Measurements from ENCODE around the gene ASPA.
"Not testable (repeated sequence)": the region's sequence is repeated elsewhere in the genome, so short reads cannot be mapped to it uniquely, and the experiment has no call there.

ASPA gene

GRCh38 chr17:3475812-3476610 lies at the start of gene ASPA:
TSS of gene ASPA (plus strand) at chr17:3475997. CDS start at chr17:3476160, 163 bp downstream.
- Histone ChIP-seq H3K36me3 (ENCODE audit: control insufficient read depth, insufficient read depth, low read length) (no peaks in the 10 kb centered on the region), H3K4me3 (replicated peaks; ENCODE audit: low read depth, low read length) (peak within 1 kb of the TSS; percentile 56), H3K27me3 (replicated peaks; ENCODE audit: control insufficient read depth, insufficient read depth, low read length) (no peaks in the 10 kb centered on the region; the same call in 1 of the 2 replicates)
- DNase-seq (ENCODE audit: extremely low read depth, insufficient read length) = no peak
- no peak for TF ChIP-seq CTCF (IDR thresholded peaks at IDR 0.05; ENCODE audit: insufficient read depth, low read length, poor library complexity, severe bottlenecking)

GRCh38 chr17:3433215-3433614 lies 42.6 kb upstream of the ASPA start:
- not testable (repeated sequence) for DNase-seq (ENCODE audit: extremely low read depth, insufficient read length); H3K36me3 ChIP-seq (ENCODE audit: control insufficient read depth, insufficient read depth, low read length); H3K27me3 ChIP-seq (replicated peaks; ENCODE audit: control insufficient read depth, insufficient read depth, low read length); H3K4me3 ChIP-seq (replicated peaks; ENCODE audit: low read depth, low read length)

GRCh38 chr17:3433741-3434140 lies 42.1 kb upstream of the ASPA start, which contains the start of gene OR1E2:
TSS of gene OR1E2 (minus strand) at chr17:3433841. CDS start at chr17:3433841, 0 bp downstream.
- H3K4me3 ChIP-seq (replicated peaks; ENCODE audit: low read depth, low read length) = no peak within 1 kb of the TSS
- DNase-seq (ENCODE audit: extremely low read depth, insufficient read length) = no peak
- H3K36me3 ChIP-seq (ENCODE audit: control insufficient read depth, insufficient read depth, low read length) = no peaks in the 10 kb centered on the region
- TF ChIP-seq CTCF (IDR thresholded peaks at IDR 0.05; ENCODE audit: insufficient read depth, low read length, poor library complexity, severe bottlenecking) = no peak
- no peaks in the 10 kb centered on the region for H3K27me3 ChIP-seq (replicated peaks; ENCODE audit: control insufficient read depth, insufficient read depth, low read length)

GRCh38 chr17:3438368-3438767 lies 37.4 kb upstream of the ASPA start:
- Histone ChIP-seq H3K27me3 (replicated peaks; ENCODE audit: control insufficient read depth, insufficient read depth, low read length) (no peaks in the 10 kb centered on the region), H3K4me3 (replicated peaks; ENCODE audit: low read depth, low read length) (no peak overlapping the region), H3K36me3 (ENCODE audit: control insufficient read depth, insufficient read depth, low read length) (no peaks in the 10 kb centered on the region)
- no peak for TF ChIP-seq CTCF (IDR thresholded peaks at IDR 0.05; ENCODE audit: insufficient read depth, low read length, poor library complexity, severe bottlenecking)
- no peak for DNase-seq (ENCODE audit: extremely low read depth, insufficient read length)

GRCh38 chr17:3440451-3440850 lies 35.3 kb upstream of the ASPA start:
- Histone ChIP-seq H3K27me3 (replicated peaks; ENCODE audit: control insufficient read depth, insufficient read depth, low read length) (no peaks in the 10 kb centered on the region), H3K36me3 (ENCODE audit: control insufficient read depth, insufficient read depth, low read length) (no peaks in the 10 kb centered on the region), H3K4me3 (replicated peaks; ENCODE audit: low read depth, low read length) (no peak overlapping the region)
- no peak for DNase-seq (ENCODE audit: extremely low read depth, insufficient read length)
- no peak for TF ChIP-seq CTCF (IDR thresholded peaks at IDR 0.05; ENCODE audit: insufficient read depth, low read length, poor library complexity, severe bottlenecking)

GRCh38 chr17:3447625-3448024 lies 28.2 kb upstream of the ASPA start:
- Histone ChIP-seq H3K4me3 (replicated peaks; ENCODE audit: low read depth, low read length) (no peak overlapping the region), H3K36me3 (ENCODE audit: control insufficient read depth, insufficient read depth, low read length) (no peaks in the 10 kb centered on the region), H3K27me3 (replicated peaks; ENCODE audit: control insufficient read depth, insufficient read depth, low read length) (no peaks in the 10 kb centered on the region)
- peak; percentile 29 for TF ChIP-seq CTCF (IDR thresholded peaks at IDR 0.05; ENCODE audit: insufficient read depth, low read length, poor library complexity, severe bottlenecking)
- no peak for DNase-seq (ENCODE audit: extremely low read depth, insufficient read length)
